ENCODE results near the gene TBX4.

DNA sequence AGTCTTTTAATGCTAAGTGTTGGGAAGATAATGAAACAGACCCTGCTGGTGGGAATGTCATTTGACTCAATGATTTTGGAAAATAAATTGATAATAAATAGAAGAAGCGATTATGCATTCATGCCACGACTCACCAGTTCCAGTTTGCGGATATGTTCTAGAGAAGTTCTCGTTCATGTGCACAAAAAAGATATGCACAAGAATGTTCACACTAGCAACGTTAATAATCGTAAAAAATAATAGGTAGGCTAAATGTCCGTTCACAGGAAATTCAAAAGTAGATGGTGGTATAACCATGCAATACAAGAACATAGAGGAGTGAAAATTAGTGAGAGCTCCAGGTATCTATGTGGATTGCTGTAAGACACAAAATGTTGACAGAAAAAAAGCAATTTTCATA, 79.0 kb downstream of the TBX4 start:
- TF ChIP-seq CTCF (optimal IDR thresholded peaks at IDR 0.05 in 1 of 3, IDR thresholded peaks at IDR 0.05 in 1 of 3, conservative IDR thresholded peaks at IDR 0.05 in 1 of 3; ENCODE audit: extremely low read depth in 1 of 3, insufficient read depth in 2 of 3, low read length in 3 of 3): no peak
- no peak for TF ChIP-seq EZH2 (IDR thresholded peaks at IDR 0.05; ENCODE audit: low read length)
